RWPE1 (cell line): ENCODE measurements around the gene VCPKMT.

ENCODE experiments used
- CTCF ChIA-PET: fragments of 350-600 bp; sonication (Branson Sonifier 250); formaldehyde crosslinking; extraction: SDS; loops from one replicate; lab custom pipeline; 2021; lab: Yijun Ruan, JAX
- POLR2A ChIA-PET: fragments of 400-600 bp; formaldehyde crosslinking; extraction: SDS; loops from one replicate; lab custom pipeline; 2020; ENCODE audit warnings: antibody characterized with exemption; ENCODE audit not compliant: low non-redundant PET; lab: Yijun Ruan, JAX
- DNase-seq: peaks from one replicate; pipeline ENCODE4 v3.0.0; 2012; ENCODE audit warnings: low spot score
- H3K27ac ChIP-seq: fragments of 450-650 bp; 2 replicates; pipeline ENCODE4 v1.5.1; 2017
- TF ChIP-seq, protein P1 (sequence below): fragments of 450-650 bp; conservative IDR thresholded peaks from 2 replicates; pipeline ENCODE4 v1.5.1; 2017; ENCODE audit warnings: low read depth, mild to moderate bottlenecking

VCPKMT gene

GRCh38 chr14:50099335-50099734, 17.0 kb downstream of the VCPKMT start:
- DNase-seq = peak; percentile 59
- ChIA-PET CTCF (interaction anchor here (1.3 kb wide), 1 partner anchor 234 kb away, joined by 3 read pairs; no protein-coding TSS in a partner anchor), POLR2A (no interaction called here)
- TF ChIP-seq, protein P1, sequence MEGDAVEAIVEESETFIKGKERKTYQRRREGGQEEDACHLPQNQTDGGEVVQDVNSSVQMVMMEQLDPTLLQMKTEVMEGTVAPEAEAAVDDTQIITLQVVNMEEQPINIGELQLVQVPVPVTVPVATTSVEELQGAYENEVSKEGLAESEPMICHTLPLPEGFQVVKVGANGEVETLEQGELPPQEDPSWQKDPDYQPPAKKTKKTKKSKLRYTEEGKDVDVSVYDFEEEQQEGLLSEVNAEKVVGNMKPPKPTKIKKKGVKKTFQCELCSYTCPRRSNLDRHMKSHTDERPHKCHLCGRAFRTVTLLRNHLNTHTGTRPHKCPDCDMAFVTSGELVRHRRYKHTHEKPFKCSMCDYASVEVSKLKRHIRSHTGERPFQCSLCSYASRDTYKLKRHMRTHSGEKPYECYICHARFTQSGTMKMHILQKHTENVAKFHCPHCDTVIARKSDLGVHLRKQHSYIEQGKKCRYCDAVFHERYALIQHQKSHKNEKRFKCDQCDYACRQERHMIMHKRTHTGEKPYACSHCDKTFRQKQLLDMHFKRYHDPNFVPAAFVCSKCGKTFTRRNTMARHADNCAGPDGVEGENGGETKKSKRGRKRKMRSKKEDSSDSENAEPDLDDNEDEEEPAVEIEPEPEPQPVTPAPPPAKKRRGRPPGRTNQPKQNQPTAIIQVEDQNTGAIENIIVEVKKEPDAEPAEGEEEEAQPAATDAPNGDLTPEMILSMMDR = no peak
- H3K27ac ChIP-seq = no peak overlapping the region

- ChIA-PET CTCF (no interaction called here), POLR2A (no interaction called here)
- H3K27ac ChIP-seq = no peak overlapping the region
- TF ChIP-seq, protein P1 = no peak
- DNase-seq = no peak
Observed at GRCh38 chr14:50095895-50096294, 20.5 kb downstream of the VCPKMT start.

- ChIA-PET POLR2A (no interaction called here), CTCF (no interaction called here)
- H3K27ac ChIP-seq = no peak overlapping the region
- DNase-seq = no peak
- TF ChIP-seq, protein P1 = no peak
Observed at GRCh38 chr14:50094056-50094755, 22.2 kb downstream of the VCPKMT start.

DNA sequence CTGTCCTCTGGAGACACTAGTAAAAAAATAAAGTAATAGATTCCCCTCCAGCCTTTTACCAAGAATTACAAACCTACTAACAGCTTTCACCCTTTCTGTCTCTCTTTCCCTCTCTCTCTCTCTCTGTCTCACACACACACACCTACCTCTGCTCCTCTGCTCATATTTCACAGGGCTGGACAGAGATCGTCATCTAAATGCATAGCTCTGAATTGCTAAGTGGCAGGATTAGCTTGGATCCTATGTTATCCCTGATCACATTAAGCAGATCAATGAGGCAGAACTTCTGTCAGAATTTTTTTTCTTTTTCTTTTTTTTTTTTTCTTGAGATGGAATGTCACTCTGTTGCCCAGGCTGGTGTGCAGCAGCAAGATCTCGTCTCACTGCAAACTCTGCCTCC, 22.9 kb downstream of the VCPKMT start:
- H3K27ac ChIP-seq = no peak overlapping the region
- CTCF ChIA-PET = no interaction called here
- TF ChIP-seq, protein P1 = no peak
- POLR2A ChIA-PET = no interaction called here
- DNase-seq = no peak

GRCh38 chr14:50092006-50092555, 24.3 kb downstream of the VCPKMT start:
- no peak for DNase-seq
- ChIA-PET POLR2A (no interaction called here), CTCF (interaction anchor here (1.9 kb wide), 1 partner anchor 230 kb away, joined by 5 read pairs; no protein-coding TSS in a partner anchor)
- no peak overlapping the region for H3K27ac ChIP-seq
- TF ChIP-seq, protein P1 = no peak

DNA sequence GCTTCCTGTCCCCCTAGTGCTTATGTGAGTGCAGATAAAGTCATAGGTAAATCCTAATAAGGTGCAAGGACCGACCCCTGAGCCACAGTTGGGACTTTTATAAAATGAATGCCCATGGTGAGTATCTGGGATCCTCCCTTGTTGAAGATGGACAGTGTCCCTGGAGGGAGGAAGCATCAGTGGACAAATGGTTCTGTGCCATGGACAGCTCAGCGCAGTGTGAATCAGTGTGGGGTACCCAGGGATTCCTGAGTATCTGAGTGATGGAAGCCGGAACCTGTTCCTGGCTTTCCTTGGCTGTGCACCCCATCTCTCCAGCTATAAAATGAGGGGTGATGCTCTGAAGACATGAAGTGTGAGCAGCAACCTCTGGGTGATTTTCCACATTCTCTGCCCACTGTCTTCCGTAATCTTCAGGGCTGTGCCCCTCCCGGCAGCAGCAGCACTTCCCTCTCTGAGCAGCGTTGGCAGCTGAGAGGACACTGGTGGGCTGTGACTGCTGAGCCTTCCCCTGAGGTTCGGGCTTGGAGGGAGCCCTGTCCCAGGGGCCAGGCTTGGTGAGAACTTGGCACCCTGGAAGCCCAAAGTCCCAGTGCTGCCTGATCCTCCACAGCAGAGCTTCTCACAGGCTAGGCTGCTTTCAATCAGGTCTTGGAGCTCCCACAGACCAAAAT, 25.0 kb downstream of the VCPKMT start:
- TF ChIP-seq, protein P1 = no peak
- POLR2A ChIA-PET = no interaction called here
- CTCF ChIA-PET = interaction anchor here (0.7 to 1.9 kb wide), 2 partner anchors 199 to 229 kb away, joined by 4 to 5 read pairs; no protein-coding TSS in a partner anchor
- no peak overlapping the region for H3K27ac ChIP-seq
- DNase-seq = no peak
